SW 1271 (cell line): Measurements from ENCODE around the gene CHD5.

Source experiments
- DNase-seq, 2 experiments: peaks; one replicate each; lab custom pipeline; 2025; lab: John Stamatoyannopoulos, UW

CHD5 gene

GRCh38 chr1:6154525-6155319 is 25.4 kb downstream of the CHD5 start:
- DNase-seq: no peak

- no peak for DNase-seq
Observed at GRCh38 chr1:6152882-6153281, 27.2 kb downstream of the CHD5 start.

GRCh38 chr1:6152181-6152580 is 27.9 kb downstream of the CHD5 start:
- no peak for DNase-seq

- no peak for DNase-seq
Observed at GRCh38 chr1:6151291-6151822, 28.8 kb downstream of the CHD5 start.

GRCh38 chr1:6150006-6150938 is 29.8 kb downstream of the CHD5 start:
- DNase-seq: no peak

GRCh38 chr1:6149597-6149996 is 30.5 kb downstream of the CHD5 start:
- DNase-seq: no peak

- DNase-seq: no peak
Observed at GRCh38 chr1:6148497-6149241, 31.5 kb downstream of the CHD5 start.

- DNase-seq: no peak
Observed at GRCh38 chr1:6145864-6146410, 34.2 kb downstream of the CHD5 start.

- DNase-seq: no peak
Observed at GRCh38 chr1:6145396-6145750, 34.7 kb downstream of the CHD5 start.

- DNase-seq: no peak
Observed at GRCh38 chr1:6144647-6145395, 35.3 kb downstream of the CHD5 start.

GRCh38 chr1:6144175-6144574 is 35.9 kb downstream of the CHD5 start:
- no peak for DNase-seq

GRCh38 chr1:6143395-6143794 is 36.7 kb downstream of the CHD5 start:
- no peak for DNase-seq

- no peak for DNase-seq
Observed at GRCh38 chr1:6142734-6143133, 37.4 kb downstream of the CHD5 start.

- DNase-seq: no peak
Observed at GRCh38 chr1:6142036-6142621, 38.0 kb downstream of the CHD5 start.

GRCh38 chr1:6141592-6141991 is 38.5 kb downstream of the CHD5 start:
- DNase-seq: no peak

- no peak for DNase-seq
Observed at GRCh38 chr1:6140413-6140812, 39.7 kb downstream of the CHD5 start.

- DNase-seq: no peak
Observed at GRCh38 chr1:6137758-6138157, 42.4 kb downstream of the CHD5 start.

- DNase-seq: no peak
Observed at GRCh38 chr1:6136516-6137220, 43.5 kb downstream of the CHD5 start.

- DNase-seq: no peak
Observed at GRCh38 chr1:6134741-6135510, 45.2 kb downstream of the CHD5 start.
